T-helper 22 cell (primary cell): ENCODE data around the gene XIRP1.
"Not testable (repeated sequence)": the region's sequence is repeated elsewhere in the genome, so short reads cannot be mapped to it uniquely, and the experiment has no call there.

Experiments
- DNase-seq: peaks from one replicate; pipeline ENCODE4 v3.0.0-alpha.2; 2020; ENCODE audit warnings: low read depth

Gene XIRP1

GRCh38 chr3:39185959-39186691 is 6.3 kb downstream of the XIRP1 start:
- DNase-seq: no peak

DNA sequence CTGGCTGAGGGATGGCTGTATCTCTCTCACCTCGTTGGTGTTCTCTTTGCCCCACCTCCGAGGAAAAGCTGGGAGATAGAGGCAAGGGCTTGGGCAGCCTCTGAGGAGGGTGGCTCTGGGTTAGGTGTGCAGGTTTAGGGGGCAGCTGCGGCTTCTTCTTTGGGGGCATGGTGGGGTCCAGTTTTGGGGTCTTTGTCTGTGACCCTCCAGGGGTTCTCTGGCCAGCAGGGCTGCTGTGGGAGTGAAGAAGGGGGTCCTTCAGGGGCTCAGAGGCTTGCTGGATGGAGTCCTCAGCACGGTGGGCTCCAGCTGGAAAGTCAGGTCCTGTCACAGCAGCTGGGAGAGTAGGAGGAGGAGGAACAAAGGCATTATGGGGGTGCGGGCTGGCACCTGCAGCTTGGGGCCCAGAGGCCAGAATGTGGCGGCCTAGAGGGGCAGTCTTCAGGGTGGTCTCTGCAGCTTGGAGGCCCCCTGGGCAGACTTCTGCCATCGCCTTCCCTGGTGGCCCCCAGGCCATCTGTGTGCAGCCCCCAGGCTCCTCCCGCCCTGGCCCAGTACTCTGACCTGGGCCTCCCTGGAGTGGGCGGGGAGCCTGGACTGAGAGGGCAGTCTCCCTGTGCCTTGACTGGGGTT is 7.0 kb downstream of the XIRP1 start:
- DNase-seq: no peak

- no peak for DNase-seq
These were observed 7.5 kb downstream of the XIRP1 start for GRCh38 chr3:39184968-39185285.

DNA sequence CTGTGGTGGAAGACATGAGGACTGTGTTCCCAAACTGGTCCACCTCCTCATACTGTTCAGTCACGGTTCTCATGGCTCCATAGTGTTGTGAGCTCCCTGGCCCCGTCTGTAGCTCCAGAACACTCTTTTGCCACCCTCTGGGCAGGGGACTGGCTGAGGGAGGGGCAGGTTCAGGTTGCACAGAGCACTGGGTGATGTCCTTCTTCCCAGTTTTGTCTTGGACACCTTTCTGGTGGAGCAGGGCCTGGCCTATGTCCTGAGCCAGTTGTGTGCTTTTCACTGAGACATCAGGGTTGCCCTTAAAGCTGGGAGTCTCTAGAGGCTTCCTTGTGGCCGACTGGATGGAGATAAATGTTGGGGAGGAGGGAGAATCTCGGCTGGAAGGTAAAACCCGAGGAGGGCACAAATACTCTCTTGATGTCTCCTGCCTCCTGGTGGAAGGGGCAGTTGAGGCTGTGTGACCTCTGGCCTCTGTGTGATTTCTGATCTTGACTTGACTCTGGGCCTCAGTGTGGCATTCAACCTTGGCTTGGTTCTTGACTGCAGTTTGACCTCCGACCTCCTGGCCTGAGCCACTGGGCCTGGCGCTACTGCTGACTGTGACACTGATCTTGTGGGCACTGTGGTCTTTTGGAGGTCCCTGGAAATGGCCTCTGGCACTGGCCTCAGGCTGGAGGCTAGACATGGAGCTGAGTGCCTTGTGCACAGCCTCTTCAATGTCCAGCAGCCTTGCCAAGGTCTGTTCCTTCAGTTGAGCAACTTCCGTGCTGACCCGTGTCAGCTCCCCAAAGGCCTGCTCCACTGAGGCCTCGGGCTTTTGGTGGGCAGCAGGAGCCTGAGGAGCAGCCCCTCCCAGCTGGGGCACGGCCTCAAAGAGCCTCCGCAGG is 8.1 kb downstream of the XIRP1 start:
- DNase-seq: no peak

DNA sequence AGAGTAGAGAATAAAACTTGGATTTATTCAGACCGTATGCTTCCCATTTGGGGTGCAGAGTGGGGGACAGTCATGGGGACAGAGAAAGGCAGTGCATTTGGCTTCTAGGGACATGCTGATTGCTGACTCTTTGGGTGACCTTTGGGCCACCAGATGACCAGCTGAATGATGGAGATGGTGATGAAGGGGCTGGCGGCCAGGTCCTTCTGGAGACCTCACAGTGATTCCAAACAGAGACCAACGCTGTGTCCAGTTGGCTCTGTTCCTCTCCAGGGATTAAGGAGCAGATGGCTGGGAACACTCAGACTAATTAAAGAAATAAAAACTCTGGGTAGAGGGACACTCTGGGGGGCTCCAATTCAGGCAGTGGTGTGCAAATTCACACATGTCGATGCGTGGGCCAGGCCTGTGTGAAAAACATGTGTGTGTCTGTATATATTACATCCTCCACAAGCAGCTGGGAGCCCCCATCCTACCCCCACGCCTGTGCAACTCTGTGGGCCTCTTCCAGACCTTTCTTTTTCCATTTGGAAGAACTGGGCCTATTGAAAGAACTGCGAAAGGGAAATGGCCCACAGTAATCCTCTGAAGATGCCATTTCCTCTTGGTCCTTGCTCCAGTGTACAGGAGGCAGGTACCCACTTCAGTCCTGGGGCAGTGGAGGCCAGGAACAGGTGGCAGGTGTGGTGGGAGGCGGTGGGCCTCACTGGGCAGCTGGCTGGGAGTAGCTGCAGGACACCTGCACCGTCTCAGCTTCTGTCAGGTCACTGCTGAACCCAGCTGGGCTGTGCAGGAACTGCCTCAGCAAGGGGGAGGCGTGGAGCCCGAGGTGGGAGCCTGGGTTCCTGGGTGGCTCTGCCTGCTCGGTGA is 8.9 kb downstream of the XIRP1 start:
- DNase-seq: no peak

- no peak for DNase-seq
These were observed 10.7 kb downstream of the XIRP1 start for GRCh38 chr3:39181408-39182335.

GRCh38 chr3:39180546-39181346 is 11.6 kb downstream of the XIRP1 start:
- peak; percentile 87 for DNase-seq

DNA sequence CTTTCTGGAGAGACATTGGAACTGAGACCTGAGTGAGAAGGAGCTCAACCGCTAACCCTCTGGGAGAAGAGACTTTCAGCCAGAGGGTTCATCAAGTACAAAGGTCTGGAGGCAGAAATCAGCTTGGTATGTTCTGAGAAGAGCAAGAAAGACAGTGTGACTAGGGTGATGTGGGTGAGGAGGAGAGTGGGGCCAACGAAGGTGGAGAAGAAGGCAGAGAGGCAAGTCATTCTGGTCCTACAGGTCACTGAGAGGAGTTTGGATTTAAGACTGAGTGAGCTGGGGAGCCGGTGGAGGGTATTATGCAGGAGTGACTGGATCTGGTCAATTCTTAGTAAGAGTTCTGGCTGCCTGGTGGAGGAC is 12.2 kb downstream of the XIRP1 start:
- no peak for DNase-seq

DNA sequence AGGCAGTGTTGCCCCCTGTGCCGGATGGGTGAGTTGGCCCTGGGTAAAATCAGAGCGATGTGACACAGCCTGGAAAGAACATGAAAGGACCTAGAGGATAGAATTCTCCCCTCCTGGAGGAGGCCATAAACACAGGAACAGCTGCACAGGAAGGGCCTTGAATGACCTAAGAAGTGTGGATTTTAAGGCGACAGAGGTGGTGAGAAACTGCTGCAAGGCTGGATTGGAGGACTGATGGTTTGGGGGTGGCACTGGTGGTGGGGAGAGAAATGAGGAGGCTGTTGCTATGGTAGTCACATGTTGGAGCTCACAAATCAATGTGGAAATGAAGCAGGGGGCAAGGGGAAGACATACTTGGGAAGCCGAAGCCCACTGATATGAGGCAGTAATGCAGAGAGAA is 13.8 kb downstream of the XIRP1 start:
- DNase-seq: no peak

- peak; percentile 63 for DNase-seq
These were observed 14.6 kb downstream of the XIRP1 start for GRCh38 chr3:39177708-39178332.

DNA sequence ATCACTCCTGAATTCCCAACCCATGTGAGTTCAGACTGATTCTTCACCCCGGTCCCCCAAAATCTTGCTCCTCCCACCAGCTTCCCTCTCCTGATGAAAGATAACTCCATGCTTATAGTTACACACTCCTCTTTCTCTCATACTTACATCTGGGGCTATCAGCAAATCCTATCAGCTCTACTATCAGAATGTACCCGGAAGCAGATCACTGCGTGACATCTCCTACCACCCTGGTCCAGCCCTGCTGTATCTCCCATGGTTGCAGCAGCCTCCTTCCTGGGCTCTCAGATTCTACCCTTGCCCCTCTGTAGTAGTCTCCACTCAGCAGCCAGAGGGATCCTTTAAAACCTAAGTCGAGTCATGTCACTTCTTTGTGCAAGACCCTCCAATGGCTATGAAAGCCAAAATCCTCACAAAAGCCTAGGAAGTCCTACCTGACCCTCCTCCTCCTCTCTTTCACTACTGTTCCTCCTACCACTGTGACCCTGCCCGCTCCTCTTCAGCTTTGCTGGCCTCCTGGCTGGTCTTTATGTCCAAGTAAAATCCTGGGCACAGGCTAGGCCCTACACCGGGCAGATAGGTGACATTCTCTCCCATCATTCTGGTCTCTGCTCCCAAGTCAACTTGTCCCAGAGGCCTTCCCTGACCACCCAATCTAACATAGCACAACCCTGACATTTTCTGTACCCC is 16.2 kb downstream of the XIRP1 start:
- no peak for DNase-seq

- no peak for DNase-seq
These were observed 18.9 kb downstream of the XIRP1 start for GRCh38 chr3:39173318-39174125.

DNA sequence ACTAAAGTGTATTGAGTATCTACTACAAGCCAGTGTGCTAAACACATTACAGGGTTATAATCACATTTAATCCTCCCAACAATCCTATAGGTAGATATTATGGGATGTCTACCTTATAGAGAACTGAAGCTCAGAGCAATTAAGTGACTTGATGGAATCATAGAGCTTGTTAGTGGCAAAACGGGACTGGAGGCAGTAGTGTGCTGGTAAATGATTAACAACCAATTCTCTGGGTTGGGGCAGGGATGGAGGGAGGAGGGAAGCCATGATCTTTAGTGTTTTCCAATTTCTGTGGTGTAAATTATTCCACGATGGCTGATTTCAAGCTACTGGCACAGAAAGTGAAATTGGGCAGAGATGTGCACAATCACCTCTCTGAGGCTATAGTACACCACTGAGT is 20.5 kb downstream of the XIRP1 start:
- DNase-seq: no peak

DNA sequence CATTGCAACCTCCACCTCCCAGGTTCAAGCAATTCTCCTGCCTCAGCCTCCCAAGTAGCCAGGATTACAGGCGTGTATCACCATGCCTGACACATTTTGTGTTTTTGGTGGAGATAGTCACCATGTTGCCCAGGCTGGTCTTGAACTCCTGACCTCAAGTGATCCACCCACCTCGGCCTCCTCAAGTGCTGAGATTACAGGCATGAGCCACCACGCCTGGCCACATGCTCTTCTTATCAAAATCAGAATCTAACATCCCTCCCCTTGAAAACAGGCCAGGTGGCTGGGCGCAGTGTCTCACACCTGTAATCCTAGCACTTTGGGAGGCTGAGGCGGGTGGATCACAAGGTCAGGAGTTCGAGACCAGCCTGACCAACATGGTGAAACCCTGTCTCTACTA is 21.5 kb downstream of the XIRP1 start:
- DNase-seq: not testable (repeated sequence)

DNA sequence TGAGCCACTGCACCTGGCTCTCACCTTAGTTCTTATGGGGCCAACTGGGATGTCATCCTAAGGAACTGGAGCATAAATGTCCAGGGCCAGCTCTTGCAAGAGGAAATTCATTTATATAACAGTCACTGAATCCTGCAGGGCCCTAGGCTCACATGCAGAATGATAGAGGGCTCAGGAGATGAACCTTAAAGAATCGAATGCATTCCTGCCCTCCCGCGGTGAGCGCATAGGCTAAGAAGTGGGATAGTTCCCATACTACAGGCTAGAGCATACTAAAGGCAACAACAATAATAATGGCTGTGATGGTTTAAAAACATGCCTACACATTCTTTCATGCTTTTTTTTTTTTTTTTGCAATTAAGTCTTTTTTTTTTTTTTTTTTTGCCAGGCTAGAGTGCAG is 21.9 kb downstream of the XIRP1 start:
- DNase-seq: no peak

GRCh38 chr3:39169712-39170111 is 22.7 kb downstream of the XIRP1 start:
- no peak for DNase-seq

GRCh38 chr3:39168156-39168780 is 24.1 kb downstream of the XIRP1 start:
- no peak for DNase-seq
